ENCODE measurements around the gene ETV6. TPM values are rescaled to one million over a fixed set of nuclear protein-coding genes. Genes with fewer than 3 reads are reported as not detected.
A peak's percentile ranks its signal among the peaks of the same experiment; 100 is the strongest.

Gene ETV6
- total and polyA plus RNA-seq, 8 donors, result 5.1 to 31.6 (median 18.2) TPM

- ATAC-seq (peak in 2 of 4 donors; percentile 24 to 56), FAIRE-seq (no peak), DNase-seq (no peak)
- Histone ChIP-seq H3K36me3 (no peaks in the 10 kb centered on the region), H3K4me1 (peaks cover 3 to 24% (median 5%) of the 10 kb centered on the region in 3 donors), H3K9me3 (no peaks in the 10 kb centered on the region), H3K4me3 (no peak overlapping the region), H3K27ac (peak overlapping the region in 2 of 4 donors; percentile 16 to 41), H3K27me3 (no peaks in the 10 kb centered on the region)
- WGBS, 2 donors, result 65 to 66% methylated on average over 14 of the region's 14 CpGs
- intact Hi-C loops (cut with DNase I), result no loop called here
- no peak for TF ChIP-seq CTCF (IDR thresholded peaks at IDR 0.05)
These were observed 109.3 kb downstream of the ETV6 start for GRCh38 chr12:11758510-11759493.

DNA sequence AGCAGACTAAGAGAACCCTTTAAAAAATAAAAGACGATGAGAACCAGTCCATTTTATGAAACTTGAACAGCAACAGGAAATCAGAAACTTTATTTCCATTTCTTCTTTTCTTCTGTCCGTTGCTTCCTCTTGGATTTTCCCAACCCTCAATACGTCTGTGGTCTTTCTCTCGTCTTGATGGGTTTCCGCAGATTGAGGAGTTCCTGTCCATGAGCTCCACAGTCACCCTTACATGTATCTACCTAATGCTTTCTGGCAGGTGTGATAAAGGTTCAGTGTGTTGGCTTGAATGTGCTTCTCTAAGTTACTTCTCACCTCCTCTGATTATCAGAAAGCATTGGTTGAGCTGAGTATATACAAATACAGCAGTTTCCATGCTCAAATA is 110.0 kb downstream of the ETV6 start:
- no peak for FAIRE-seq
- H3K4me1 ChIP-seq, result peaks cover 3 to 28% (median 9%) of the 10 kb centered on the region in 3 donors
- DNase-seq, result no peak
- TF ChIP-seq CTCF (IDR thresholded peaks at IDR 0.05), result no peak
- H3K36me3 ChIP-seq, result no peaks in the 10 kb centered on the region
- peak overlapping the region in 2 of 4 donors; percentile 16 to 41 for H3K27ac ChIP-seq
- no peak for ATAC-seq
- no peaks in the 10 kb centered on the region for H3K27me3 ChIP-seq
- no peak overlapping the region for H3K4me3 ChIP-seq
- H3K9me3 ChIP-seq, result no peaks in the 10 kb centered on the region
- intact Hi-C loops (cut with DNase I), result no loop called here
- WGBS, 2 donors, result 90 to 91% methylated on average over 5 of the region's 5 CpGs

DNA sequence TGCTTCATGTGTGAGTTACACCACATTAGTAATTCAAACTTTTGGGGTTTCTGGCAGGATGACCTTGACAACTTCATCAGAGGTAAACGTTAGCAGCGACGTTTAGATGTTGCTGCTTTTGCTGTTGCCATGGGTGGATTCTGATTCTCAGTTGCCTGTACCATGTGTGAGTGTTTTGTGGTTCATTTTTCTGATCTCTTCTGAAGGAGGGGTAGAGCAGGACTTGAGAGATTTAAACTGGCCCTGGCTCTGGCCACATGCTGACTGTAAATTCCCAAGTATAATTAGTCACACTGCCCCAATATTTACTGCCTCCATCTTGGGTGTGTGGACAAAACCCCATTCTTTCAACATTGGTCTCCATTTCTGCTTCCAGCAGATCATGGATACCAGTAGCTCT is 110.4 kb downstream of the ETV6 start:
- Histone ChIP-seq H3K9me3 (no peaks in the 10 kb centered on the region), H3K4me1 (peaks cover 3 to 28% (median 9%) of the 10 kb centered on the region in 3 donors), H3K27ac (no peak overlapping the region), H3K27me3 (no peaks in the 10 kb centered on the region), H3K36me3 (no peaks in the 10 kb centered on the region), H3K4me3 (no peak overlapping the region)
- FAIRE-seq, result no peak
- ATAC-seq, result no peak
- no peak for DNase-seq
- intact Hi-C loops (cut with DNase I), result no loop called here
- TF ChIP-seq CTCF (IDR thresholded peaks at IDR 0.05), result no peak
- WGBS, 2 donors, result 52 to 68% methylated on average over 3 of the region's 3 CpGs

GRCh38 chr12:11761869-11762567 is 112.5 kb downstream of the ETV6 start:
- TF ChIP-seq CTCF (IDR thresholded peaks at IDR 0.05), result no peak
- Histone ChIP-seq H3K27ac (peak overlapping the region in 2 of 4 donors; percentile 21 to 41), H3K4me1 (peaks cover 3 to 33% (median 9%) of the 10 kb centered on the region in 3 donors), H3K36me3 (no peaks in the 10 kb centered on the region), H3K4me3 (no peak overlapping the region), H3K9me3 (no peaks in the 10 kb centered on the region), H3K27me3 (no peaks in the 10 kb centered on the region)
- intact Hi-C loops (cut with DNase I), result no loop called here
- WGBS, 2 donors, result 71 to 77% methylated on average over 8 of the region's 8 CpGs
- ATAC-seq, result peak in 1 of 4 donors; percentile 10
- no peak for FAIRE-seq
- DNase-seq, result no peak
